NK-92 treated with Interleukin-12 subunit alpha and Interleukin-12 subunit beta, amount 100 ng/mL, for 24 hours (cell line): ENCODE results near the gene SPOCK1.

Experiments used
- DNase-seq: peaks from one replicate; lab custom pipeline; 2025; lab: John Stamatoyannopoulos, UW

SPOCK1 gene

GRCh38 chr5:137361280-137361679 lies 137.8 kb downstream of the SPOCK1 start:
- DNase-seq, result no peak

GRCh38 chr5:137360607-137361006 lies 138.5 kb downstream of the SPOCK1 start:
- DNase-seq, result no peak

- DNase-seq, result no peak
Measured at GRCh38 chr5:137359941-137360340, 139.2 kb downstream of the SPOCK1 start.

GRCh38 chr5:137357436-137357835 lies 141.7 kb downstream of the SPOCK1 start:
- no peak for DNase-seq

DNA sequence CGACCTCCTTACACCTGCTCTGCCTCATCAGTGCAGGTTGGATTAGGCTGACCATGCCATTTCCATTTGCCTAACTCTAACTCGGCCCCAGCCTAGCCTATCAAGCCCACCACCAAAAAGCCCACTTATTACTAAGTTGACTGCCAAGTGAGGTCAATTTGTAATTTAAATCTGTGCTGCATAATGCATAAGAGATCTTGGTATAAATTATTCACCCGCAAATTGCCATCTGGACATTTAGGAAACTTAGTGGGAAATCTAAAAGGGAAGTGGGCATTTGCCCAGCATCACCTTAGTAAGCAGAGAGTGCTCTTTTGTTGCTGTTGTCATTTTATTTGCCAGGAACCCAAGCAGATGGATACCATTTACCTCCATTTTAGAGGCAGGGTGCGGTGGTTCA lies 143.0 kb downstream of the SPOCK1 start:
- DNase-seq, result no peak

- DNase-seq, result no peak
Measured at GRCh38 chr5:137355708-137356107, 143.4 kb downstream of the SPOCK1 start.

DNA sequence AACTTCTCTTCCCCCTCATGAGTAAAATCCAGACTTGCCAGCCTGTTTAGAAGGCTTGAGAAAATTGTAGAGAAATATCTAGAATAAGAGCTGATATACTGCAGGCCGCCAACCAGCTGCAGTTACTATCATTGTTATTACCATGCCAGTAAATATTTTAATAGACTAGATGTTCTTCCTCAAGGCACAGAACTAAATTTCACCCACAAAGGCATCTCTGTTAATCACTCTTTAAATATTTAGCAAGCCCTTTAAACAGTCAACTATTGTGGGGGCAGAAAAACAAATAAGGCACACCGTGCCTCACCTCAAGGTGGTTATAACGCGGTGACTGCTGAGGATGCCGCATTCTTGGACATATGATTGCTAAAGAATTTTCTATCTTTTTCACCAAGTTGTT lies 147.0 kb downstream of the SPOCK1 start:
- no peak for DNase-seq

GRCh38 chr5:137350791-137351190 lies 148.3 kb downstream of the SPOCK1 start:
- no peak for DNase-seq

DNA sequence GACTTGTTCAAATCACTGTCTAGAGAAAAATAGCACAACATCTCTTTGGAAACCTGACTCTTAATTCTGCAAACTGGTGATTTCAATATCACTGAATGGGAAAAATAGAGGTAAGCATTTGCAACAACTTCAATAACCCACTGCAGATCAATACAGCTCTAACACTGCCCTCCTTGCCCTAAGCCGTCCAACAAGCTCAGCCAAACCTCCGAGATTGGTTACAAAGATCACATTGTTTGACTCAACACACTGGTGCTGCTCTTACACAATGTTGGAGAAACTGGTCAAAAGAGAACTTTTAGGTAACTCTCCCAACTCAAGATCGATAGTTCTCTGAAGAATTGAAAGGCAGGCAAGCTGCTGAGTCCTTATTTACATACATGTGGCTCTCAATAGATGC lies 150.4 kb downstream of the SPOCK1 start:
- no peak for DNase-seq

DNA sequence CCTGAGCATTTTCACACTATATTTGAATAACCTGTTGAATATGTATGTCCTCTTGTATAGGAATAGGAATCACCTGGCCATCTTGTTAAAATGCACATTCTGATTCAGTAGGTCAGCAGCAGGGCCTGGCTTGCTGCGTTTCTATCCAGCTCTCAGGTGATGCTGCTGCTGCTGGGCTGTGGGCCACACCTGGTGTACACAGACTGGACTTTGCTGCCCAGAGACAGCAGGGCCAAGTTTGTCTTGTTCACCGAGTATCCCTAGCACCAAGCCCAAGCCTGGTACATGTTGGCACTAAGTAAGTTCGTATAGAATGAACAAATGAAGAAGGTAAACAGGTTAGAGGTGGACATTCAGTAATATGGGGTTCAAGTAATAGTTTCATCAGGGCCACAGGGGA lies 151.3 kb downstream of the SPOCK1 start:
- DNase-seq, result no peak

GRCh38 chr5:137346281-137346680 lies 152.8 kb downstream of the SPOCK1 start:
- no peak for DNase-seq

DNA sequence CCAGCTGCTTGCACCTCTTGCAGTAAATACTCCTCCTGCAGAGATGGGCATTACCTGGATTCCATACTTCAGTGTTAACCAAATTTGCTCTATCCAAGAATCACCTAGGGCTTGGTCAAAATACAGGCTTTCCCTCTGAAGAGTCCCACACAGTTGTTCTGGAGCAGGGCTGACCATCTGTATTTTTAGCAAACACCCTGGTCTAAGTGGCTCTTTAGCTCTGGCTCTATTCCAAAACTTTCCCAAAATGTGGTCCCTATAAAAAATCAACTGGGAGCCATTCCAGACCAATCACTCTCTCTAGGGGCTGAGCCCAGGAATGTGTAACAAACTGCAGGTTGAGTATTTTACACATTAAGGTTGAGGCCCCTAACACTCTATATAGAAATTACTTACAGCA lies 153.7 kb downstream of the SPOCK1 start:
- DNase-seq, result no peak

GRCh38 chr5:137344723-137345322 lies 154.3 kb downstream of the SPOCK1 start:
- DNase-seq, result no peak

DNA sequence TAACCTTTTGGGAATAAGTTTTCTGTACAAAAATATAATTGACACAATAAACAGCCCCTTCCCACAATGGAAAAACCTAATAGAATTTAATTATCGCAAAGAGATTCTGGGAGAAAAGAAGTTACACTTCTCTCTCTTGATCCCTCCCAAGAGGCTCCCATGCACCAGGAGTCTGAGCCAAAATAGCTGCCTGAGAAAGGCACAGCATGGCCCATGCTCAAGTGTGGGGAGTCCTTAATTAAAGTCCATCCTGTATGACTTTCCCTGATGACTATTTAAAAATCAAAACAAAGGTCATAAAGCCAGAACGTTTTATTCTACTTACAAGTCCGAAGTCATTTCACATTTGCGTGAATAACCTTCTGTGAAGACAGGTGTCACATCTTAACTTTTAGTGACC lies 155.1 kb downstream of the SPOCK1 start:
- no peak for DNase-seq

DNA sequence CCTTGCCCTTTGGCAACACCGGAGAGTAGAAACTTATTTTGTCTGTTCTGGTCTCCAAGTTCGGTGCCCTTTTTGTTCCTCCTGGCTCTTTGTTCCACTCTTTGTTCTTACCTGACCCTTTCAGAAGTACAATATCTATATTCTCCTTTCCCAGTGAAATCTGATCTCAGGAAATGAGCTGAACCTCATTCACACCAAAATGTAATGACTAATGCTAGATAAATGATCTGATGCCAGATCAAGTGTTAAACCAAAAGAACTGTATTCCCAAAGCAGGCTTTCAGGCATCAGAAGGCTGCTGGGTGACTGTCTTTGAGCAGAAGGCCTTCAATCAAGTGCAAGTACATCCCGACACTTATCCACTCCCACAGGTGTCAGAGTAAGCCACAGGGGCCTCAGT lies 156.4 kb downstream of the SPOCK1 start:
- no peak for DNase-seq

DNA sequence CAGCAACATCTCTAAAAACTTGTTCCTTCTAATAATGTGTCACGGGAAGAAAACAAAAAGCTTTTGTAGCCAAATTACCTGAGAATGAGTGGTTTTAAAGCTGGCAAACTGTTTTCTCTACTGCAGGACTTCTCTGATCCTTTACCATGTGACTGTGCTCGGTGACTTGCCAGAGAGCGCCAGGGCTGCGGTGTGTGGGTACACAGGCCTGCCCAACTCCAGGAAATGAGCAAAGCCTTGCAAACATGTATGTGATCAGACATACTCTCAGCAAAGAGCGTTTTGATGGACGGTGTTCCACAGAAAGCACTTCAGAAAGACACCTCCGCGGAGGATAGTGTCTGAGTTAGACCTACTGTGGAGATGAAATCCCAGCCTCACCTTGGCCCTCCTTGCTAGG lies 157.3 kb downstream of the SPOCK1 start:
- DNase-seq, result no peak

GRCh38 chr5:137340881-137341280 lies 158.2 kb downstream of the SPOCK1 start:
- no peak for DNase-seq

DNA sequence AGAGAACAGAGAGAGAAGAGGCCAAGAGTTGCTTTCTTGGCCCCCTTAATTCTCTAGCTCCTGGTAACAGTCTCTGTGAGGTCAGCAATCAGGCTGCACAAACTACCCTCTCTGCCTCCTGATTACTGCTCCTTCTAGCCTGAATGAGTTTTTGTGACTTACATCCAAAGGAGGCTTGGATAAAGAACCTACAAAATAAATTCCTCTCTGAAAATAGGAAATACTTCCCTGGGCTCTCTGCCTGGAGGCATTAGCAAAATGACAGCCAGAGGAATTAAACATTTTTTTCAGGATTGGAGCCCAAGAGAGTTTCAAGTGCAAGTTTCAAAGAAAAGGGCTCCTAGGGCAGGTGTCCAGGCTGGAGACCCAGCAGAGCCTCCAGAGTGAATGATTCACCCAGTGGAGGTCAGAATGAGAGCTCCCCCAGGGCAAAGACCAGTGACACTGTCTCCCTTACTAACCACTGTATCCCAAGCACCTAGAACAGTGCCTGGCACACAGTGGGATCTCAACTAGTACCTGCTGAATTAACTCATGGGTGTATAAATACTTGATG lies 162.5 kb downstream of the SPOCK1 start:
- no peak for DNase-seq

GRCh38 chr5:137336161-137336560 lies 163.0 kb downstream of the SPOCK1 start:
- DNase-seq, result no peak

DNA sequence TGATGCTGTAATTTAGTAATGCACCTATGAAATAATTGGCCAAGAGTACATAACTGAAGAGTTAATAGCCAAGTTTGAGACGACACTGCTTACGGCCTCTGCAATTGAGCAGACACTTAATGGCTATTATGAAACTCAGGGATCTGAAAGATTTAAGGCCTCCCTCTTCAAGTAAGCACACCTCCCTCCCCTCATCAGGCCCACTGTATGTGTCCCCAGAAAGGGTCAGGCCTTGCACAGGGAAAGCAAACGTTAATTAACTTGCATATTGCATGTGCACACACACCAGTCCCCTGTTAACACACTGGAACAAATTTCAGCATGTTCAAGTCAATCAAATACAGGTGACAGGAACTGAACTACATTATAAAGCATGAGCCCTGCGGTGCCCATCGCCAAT lies 163.6 kb downstream of the SPOCK1 start:
- DNase-seq, result no peak

GRCh38 chr5:137333928-137334327 lies 165.2 kb downstream of the SPOCK1 start:
- DNase-seq, result no peak

GRCh38 chr5:137333475-137333874 lies 165.7 kb downstream of the SPOCK1 start:
- DNase-seq, result no peak

- no peak for DNase-seq
Measured at GRCh38 chr5:137332296-137332695, 166.8 kb downstream of the SPOCK1 start.

DNA sequence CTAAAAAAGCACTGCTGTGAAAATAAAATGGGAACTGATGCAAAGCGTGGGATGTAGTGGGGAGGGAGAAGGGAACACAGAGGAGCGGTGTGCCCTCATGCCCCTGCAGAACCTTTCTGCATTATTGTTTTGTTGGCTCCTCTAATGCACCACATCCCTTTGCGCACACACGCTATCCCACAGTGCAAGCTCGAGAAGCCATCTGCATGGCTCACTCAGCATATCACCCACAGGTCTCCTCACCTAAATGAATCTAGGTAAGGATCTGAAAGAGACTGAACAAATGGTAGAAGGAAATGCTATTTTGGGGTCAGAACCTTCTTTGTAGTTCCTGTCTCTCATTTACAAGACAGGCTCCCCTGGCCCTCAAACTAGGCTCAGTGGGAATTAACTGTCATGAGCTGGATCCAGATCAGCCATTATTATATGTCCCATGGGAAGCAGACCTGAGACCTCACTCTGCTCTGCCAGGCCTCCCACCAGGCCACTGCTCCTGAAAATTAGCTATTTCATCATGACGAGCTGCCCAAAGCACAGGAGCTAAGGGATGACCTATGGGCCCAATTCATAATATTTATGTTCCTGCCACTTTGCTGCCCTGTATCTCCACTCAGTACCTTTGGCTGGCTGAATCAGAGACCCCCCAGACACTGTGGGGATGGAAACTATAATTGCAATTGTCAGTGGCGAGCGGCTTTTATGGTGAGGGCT lies 169.4 kb downstream of the SPOCK1 start:
- DNase-seq, result no peak
